Neural crest cell (in vitro differentiated cells): Measurements from ENCODE around the gene PDK2. TPM values are rescaled to one million over a fixed set of nuclear protein-coding genes. Genes with fewer than 3 reads are reported as not detected.
A peak's percentile ranks its signal among the peaks of the same experiment; 100 is the strongest.

Source experiments
- DNase-seq: peaks from one replicate; pipeline ENCODE4 v3.0.0; 2021; ENCODE audit warnings: low read depth, mixed read lengths, low spot score
- H3K27ac Mint-ChIP-seq: one replicate; pipeline ENCODE4 v1.8.0; 2021; ENCODE audit warnings: mild to moderate bottlenecking, mixed read lengths; ENCODE audit not compliant: unreplicated experiment
- H3K27me3 Mint-ChIP-seq: 2 replicates; pipeline ENCODE4 v1.8.0; 2021; ENCODE audit warnings: low read depth, mild to moderate bottlenecking, mixed read lengths
- H3K36me3 Mint-ChIP-seq: 2 replicates; pipeline ENCODE4 v1.8.0; 2021; ENCODE audit warnings: low read depth, mild to moderate bottlenecking, mixed read lengths
- H3K4me1 Mint-ChIP-seq: 2 replicates; pipeline ENCODE4 v1.8.0; 2021; ENCODE audit warnings: mixed read lengths
- H3K4me3 Mint-ChIP-seq: one replicate; pipeline ENCODE4 v1.8.0; 2021; ENCODE audit warnings: mild to moderate bottlenecking, mixed read lengths
- H3K9me3 Mint-ChIP-seq: 2 replicates; pipeline ENCODE4 v1.8.0; 2021; ENCODE audit warnings: mixed read lengths
- CTCF ChIP-seq: fragments of 200-600 bp; sonication (generic); conservative IDR thresholded peaks from 2 replicates; pipeline ENCODE4 v1.5.0; 2021; ENCODE audit warnings: antibody characterized with exemption, mild to moderate bottlenecking
- total RNA-seq: library from RNA; stranded (reverse); gene quantifications from 2 replicates; pipeline ENCODE4 v1.2.1, GENCODE V29; 2021

Gene PDK2
- total RNA-seq, 1 donor from 2014 or later = 21.6 TPM

GRCh38 chr17:50097455-50097854, 2.3 kb downstream of the PDK2 start:
- Mint-ChIP-seq H3K4me3 (peak overlapping the region; percentile 80), H3K27ac (no peak overlapping the region), H3K9me3 (no peaks in the 10 kb centered on the region), H3K36me3 (no peaks in the 10 kb centered on the region), H3K27me3 (no peaks in the 10 kb centered on the region), H3K4me1 (peaks cover 21% of the 10 kb centered on the region)
- DNase-seq = no peak
- no peak for TF ChIP-seq CTCF

- no peaks in the 10 kb centered on the region for H3K27me3 Mint-ChIP-seq
- DNase-seq = no peak
- H3K27ac Mint-ChIP-seq = no peak overlapping the region
- H3K4me3 Mint-ChIP-seq = peak overlapping the region; percentile 24
- H3K36me3 Mint-ChIP-seq = no peaks in the 10 kb centered on the region
- H3K9me3 Mint-ChIP-seq = no peaks in the 10 kb centered on the region
- H3K4me1 Mint-ChIP-seq = peaks cover 21% of the 10 kb centered on the region
- no peak for TF ChIP-seq CTCF
Measured at GRCh38 chr17:50097926-50098325, 2.8 kb downstream of the PDK2 start.

GRCh38 chr17:50098583-50098982, 3.4 kb downstream of the PDK2 start:
- peaks cover 21% of the 10 kb centered on the region for H3K4me1 Mint-ChIP-seq

GRCh38 chr17:50099003-50099402, 3.9 kb downstream of the PDK2 start:
- no peaks in the 10 kb centered on the region for H3K9me3 Mint-ChIP-seq
- H3K36me3 Mint-ChIP-seq = no peaks in the 10 kb centered on the region
- no peaks in the 10 kb centered on the region for H3K27me3 Mint-ChIP-seq
- H3K27ac Mint-ChIP-seq = no peak overlapping the region
- H3K4me1 Mint-ChIP-seq = peaks cover 20% of the 10 kb centered on the region
- DNase-seq = no peak
- no peak overlapping the region for H3K4me3 Mint-ChIP-seq
- TF ChIP-seq CTCF = no peak

More at GRCh38 chr17:50098583-50098982, 3.4 kb downstream of the PDK2 start:
- no peak for TF ChIP-seq CTCF
- Mint-ChIP-seq H3K27me3 (no peaks in the 10 kb centered on the region), H3K4me3 (no peak overlapping the region), H3K36me3 (no peaks in the 10 kb centered on the region), H3K9me3 (no peaks in the 10 kb centered on the region), H3K27ac (no peak overlapping the region)
- no peak for DNase-seq

GRCh38 chr17:50100480-50100883, 5.3 kb downstream of the PDK2 start:
- H3K27ac Mint-ChIP-seq = no peak overlapping the region
- H3K4me3 Mint-ChIP-seq = no peak overlapping the region
- TF ChIP-seq CTCF = no peak
- no peak for DNase-seq
- H3K9me3 Mint-ChIP-seq = no peaks in the 10 kb centered on the region
- H3K27me3 Mint-ChIP-seq = no peaks in the 10 kb centered on the region
- H3K36me3 Mint-ChIP-seq = no peaks in the 10 kb centered on the region
- peaks cover 10% of the 10 kb centered on the region for H3K4me1 Mint-ChIP-seq

GRCh38 chr17:50100921-50101345, 5.8 kb downstream of the PDK2 start:
- H3K27me3 Mint-ChIP-seq = no peaks in the 10 kb centered on the region
- H3K36me3 Mint-ChIP-seq = no peaks in the 10 kb centered on the region
- H3K4me3 Mint-ChIP-seq = peak overlapping the region; percentile 27
- no peak overlapping the region for H3K27ac Mint-ChIP-seq
- H3K9me3 Mint-ChIP-seq = no peaks in the 10 kb centered on the region
- DNase-seq = no peak
- peaks cover 6% of the 10 kb centered on the region for H3K4me1 Mint-ChIP-seq
- TF ChIP-seq CTCF = no peak
